Cerebellar nuclear complex (tissue), 1 donor: ENCODE results near the gene TFAM.

Source experiments
- DNase-seq, 2 experiments: peaks; one replicate each; lab custom pipeline; 2025; lab: John Stamatoyannopoulos, UW

TFAM gene

DNA sequence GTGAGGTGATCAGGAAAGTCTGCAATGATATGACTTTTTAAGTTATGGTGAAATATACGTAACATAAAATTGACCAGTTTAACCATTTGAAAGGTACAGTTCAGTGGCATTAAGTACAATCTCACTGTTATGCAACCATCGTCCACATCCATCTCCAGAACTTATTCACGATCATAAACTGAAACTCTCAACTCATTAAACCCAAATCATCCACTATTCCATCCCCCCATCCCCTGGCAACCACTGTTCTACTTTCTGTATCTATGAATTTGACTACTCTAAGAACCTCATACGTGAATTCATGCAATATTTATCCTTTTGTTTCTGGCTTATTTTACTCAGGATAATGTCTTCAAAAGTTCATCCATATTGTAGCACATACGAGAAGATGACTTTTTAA lies 48.4 kb downstream of the TFAM start:
- no peak for DNase-seq

DNA sequence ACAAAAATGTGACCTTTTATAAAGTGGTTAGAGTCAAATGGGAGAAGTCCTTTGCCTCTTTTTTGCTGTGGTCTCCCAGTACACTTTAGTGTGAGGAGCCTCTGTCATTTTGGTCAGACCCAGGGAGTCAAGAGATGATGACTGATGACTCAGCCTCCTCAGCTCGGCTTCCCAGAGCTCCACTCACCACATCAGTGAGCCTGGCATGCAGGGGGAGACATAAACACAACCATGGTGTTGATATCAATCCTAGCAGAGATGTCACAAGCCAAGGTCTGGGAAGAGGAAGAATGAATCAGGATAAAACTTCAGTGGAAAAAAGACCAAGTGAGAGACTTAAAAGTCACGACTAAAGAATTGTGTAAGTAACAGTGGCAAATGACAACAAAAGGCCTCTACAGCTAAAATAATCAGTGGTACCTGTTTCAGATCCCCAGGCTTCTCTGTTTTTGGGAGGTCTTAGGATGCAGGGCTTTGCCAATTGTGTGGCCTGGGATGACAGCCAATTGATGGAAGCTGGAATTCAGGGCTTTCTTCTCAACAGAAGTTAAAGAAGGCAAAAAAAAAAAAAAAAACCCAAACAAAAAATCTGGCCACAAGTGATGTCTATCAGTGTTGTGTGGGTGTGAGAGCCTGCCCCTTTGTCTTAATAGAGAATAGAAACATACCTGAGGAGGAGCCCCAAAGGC lies 50.2 kb downstream of the TFAM start:
- no peak for DNase-seq

DNA sequence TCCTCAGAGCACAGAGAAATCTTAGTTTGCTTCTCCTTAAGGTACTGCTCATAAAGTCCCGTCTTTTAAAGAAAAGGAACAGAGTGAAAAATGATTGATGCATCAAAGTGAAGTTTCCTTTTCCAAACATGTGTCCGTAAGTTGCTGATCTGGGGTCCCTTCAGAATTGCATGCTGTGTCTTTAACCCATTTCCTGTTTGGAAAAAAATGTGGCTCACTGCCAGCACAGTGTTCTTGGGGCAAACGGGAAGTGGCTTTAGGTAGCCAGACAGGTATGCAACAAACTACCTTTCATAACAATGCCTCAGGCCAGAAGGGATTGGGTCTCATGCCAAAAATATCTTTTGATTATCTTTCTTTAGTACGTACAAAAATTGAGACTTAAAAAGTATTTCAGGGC lies 50.9 kb downstream of the TFAM start:
- no peak for DNase-seq

DNA sequence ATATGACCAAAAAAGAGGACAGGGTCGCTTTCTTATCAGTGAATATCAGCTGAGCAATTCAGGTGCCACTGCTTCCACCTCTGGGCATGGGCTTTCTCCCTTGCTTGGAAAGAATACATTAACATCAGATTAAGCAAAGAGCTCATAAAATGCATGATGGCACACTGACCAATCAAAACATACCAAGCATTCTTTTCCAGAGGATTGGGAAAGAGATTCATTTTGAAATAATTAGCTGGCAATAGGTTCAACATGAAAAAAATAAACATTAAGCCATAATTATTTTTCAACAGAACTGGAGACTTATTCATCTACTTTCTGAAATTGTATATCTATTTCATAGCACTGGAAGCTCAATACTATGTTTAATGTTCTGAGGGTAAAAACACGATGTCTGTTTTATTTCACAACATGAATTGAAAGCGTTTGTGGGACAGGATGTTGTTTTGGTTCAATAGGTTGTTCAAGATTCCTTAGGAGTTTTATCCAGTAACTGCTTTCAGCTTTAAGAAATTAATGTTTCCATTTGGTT lies 53.2 kb downstream of the TFAM start:
- no peak for DNase-seq

DNA sequence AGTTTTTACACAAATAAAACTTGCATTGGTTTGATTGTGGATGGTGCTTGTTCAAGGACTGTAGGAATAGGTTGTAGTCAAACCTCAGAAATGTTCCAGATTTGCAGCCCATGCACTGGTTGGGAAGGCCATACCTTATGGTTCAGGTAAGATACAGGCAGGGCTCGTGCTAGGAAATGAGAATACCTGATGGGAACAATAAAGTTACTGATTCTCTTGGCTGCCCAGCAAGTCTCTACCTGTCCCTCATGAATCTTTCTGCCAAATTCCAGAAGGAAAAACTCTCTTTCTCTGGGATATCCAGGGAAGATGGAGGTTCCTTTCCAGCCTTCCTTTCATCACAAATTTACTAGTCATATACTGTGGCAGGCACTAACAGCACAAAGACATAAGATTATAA lies 53.8 kb downstream of the TFAM start:
- DNase-seq, result no peak

DNA sequence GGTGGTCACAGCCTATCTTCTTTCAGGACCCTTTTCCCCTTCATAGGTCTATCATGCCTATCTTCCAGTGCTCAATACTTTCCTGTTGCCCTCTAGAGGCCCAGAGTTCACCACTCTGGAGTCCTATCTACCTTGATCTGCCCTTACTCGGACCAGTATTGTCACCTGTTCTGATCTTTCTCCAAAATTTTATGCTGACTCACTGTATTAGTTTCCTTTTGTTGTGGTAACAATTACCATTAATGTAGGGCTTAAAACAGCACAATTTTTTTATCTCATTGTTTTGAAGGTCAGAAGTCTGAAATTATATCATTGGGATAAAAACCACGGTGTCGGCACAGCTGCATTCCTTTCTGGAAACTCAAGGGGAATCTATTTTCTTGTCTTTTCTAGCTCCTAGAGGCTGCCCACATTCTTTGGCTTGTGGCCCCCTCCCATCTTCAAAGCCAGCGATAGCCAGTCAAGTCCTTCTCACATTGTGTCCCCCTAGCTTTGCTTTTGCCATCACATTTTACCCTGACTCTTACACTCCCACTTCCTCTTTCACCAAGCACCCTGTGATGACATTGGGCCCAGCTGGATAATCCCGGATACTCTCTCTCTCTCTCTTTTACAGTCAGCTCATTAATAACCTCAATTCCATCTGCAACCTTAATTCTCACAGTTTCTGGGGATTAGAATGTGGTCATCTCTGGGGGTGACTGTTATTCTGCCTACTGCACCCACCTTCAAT lies 54.6 kb downstream of the TFAM start:
- no peak for DNase-seq

DNA sequence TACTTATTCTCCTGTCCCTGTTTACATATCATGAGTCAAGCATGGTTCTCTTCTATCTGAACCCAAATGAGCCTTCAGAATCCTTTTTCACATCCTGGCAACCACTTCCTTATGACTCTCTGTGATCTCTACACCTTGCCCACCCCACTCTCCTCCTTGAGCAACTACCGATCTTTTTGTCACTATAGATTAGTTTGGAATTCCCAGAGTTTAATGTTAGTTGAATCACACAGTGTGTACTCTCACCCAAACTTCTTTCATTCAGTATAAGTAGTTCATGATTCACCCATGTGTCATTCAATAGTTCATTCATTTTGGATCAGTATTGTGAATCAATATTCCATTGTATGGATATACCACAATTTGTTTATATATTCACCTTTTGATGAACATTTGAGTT lies 55.3 kb downstream of the TFAM start:
- DNase-seq, result no peak

DNA sequence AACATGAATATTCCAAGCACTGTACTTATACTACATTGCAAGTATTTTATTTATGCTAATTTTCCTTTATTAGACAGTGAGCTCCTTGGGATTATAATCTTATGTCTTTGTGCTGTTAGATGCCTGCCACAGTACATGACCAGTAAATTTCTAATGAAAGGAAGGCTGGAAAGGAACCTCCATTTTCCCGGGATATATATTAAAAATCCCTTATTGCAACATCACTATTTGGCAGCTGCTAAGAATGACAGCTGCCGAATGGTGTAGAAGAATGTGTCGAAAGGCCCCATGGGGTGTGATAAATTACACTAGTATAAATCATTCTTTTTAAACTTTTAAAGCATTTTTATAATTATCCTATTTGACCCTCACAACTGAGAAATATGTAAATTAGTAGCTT lies 59.1 kb downstream of the TFAM start:
- no peak for DNase-seq

DNA sequence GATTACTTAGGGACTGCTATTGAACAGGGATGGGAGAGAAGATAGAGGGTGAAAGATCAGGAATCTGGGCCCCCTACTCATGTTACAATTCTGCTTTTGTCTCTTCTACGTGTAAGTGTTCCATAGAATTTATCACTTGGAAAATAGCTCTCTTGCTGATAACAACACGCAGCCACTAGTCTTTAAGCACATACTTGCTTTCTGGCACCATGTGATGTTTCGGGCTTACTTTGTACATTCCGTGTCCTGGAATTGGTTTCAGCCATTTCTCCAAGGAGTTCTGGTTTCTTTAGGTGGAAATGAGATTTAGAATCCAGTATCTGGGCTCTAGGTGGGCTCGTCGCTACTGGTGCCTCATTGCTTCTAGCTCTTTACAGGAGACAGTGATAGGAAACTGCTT lies 59.7 kb downstream of the TFAM start:
- no peak for DNase-seq

DNA sequence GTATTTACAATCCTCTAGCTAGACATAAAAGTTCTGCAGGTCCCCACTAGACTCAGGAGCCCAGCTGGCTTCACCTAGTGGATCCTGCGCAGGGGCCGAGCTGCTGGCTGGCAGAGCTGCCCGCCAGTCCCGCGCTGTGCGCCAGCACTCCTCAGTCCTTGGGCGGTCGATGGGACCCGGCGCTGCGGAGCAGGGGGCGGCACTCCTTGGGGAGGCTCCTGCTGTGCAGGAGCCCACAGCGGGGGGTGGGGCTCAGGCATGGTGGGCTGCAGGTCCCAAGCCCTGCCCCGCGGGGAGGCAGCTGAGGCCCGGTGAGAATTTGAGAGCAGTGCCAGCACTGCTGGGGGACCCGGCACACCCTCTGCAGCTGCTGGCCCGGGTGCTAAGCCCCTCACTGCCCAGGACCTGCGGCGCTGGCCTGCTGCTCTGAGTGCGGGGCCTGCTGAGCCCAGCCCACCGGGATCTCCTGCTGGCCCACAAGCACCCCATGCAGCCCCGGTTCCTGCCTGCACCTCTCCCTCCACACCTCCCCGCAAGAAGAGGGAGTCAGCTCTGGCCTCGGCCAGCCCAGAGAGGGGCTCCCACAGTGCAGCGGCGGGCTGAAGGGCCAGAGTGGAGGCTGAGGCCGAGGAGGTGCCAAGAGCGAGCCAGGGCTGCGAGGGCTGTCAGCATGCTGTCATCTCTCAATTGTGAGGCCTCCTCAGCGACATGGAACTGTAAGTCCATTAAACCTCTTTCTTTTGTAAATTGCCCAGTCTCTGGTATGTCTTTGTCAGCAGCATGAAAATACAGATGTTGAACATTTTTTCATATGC lies 63.1 kb downstream of the TFAM start:
- no peak for DNase-seq
